ENCODE data around the gene KCTD15.

Gene KCTD15, protein sequence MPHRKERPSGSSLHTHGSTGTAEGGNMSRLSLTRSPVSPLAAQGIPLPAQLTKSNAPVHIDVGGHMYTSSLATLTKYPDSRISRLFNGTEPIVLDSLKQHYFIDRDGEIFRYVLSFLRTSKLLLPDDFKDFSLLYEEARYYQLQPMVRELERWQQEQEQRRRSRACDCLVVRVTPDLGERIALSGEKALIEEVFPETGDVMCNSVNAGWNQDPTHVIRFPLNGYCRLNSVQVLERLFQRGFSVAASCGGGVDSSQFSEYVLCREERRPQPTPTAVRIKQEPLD

DNA sequence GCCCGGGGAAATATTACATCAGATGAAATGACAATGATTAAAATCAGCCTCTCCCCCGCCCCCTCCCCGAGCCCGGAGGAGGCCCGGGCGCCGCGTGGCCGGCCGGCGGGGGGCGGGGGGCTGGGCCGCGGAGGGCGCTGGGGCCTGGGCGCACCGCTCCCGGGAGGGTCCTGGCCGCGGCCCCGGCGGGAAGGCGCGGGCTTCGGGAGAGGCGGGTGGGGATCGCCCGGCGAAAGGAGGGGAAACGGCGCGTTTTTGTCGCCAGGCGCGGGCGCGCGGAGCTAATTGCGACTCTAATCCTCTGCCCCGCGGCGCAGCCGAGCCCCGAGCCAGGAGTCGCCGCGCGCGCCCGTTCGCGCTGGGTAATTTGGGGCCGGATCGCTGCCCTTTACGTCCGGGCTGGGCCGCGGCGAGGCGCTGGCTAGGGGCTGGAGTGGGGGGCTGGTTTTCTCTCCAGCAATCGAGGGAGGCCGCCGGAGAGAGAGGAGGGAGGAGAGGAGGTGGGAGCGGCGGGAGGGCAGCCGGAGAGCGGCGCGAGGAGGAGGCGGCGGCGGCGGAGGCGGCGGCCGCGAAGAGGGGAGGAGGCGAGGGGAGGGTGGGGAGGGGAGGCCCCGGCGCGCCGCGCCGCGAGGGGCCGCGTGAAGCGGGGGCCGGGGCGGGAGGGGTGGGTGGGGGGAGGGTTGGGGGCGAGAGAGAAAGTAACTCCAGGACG lies at the start of gene KCTD15:
Gene KCTD15, plus strand, starts transcription at position 707 of the 712 bp plus-strand sequence. CDS start 3,585 bp downstream, outside the sequence.
- Mint-ChIP-seq H3K27ac (peak within 1 kb of the TSS; percentile 49), H3K36me3 (ENCODE audit: low read depth) (no peaks in the 10 kb centered on the region), H3K9me3 (no peaks in the 10 kb centered on the region), H3K4me3 (peak within 1 kb of the TSS; percentile 76), H3K4me1 (ENCODE audit: low read depth) (peaks cover 2% of the 10 kb centered on the region), H3K27me3 (ENCODE audit: low read depth) (peaks cover 29% of the 10 kb centered on the region)
- peak; percentile 13 for DNase-seq (ENCODE audit: low spot score)

DNA sequence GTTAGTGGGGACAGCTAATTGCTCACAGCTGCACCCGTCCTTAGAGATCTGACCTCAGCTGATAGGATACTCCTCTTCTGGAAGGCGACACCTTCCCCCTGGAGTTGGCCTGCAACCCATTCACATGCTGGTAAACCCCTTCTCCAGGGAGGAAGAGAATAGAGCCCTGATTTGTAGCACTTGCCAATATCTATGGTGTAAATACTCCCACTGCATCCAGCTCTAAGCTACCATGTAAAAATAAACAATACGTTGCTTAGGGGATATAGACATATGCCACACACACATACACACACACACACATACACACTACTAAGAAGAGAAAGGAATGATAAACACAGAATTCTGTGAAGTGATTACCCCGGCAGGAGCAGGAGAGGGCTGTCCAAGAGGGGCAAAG lies 49.4 kb upstream of the KCTD15 start:
- Mint-ChIP-seq H3K4me3 (no peak overlapping the region), H3K36me3 (ENCODE audit: low read depth) (no peaks in the 10 kb centered on the region), H3K9me3 (no peaks in the 10 kb centered on the region), H3K4me1 (ENCODE audit: low read depth) (no peaks in the 10 kb centered on the region), H3K27me3 (ENCODE audit: low read depth) (no peaks in the 10 kb centered on the region), H3K27ac (no peak overlapping the region)
- DNase-seq (ENCODE audit: low spot score) = no peak

DNA sequence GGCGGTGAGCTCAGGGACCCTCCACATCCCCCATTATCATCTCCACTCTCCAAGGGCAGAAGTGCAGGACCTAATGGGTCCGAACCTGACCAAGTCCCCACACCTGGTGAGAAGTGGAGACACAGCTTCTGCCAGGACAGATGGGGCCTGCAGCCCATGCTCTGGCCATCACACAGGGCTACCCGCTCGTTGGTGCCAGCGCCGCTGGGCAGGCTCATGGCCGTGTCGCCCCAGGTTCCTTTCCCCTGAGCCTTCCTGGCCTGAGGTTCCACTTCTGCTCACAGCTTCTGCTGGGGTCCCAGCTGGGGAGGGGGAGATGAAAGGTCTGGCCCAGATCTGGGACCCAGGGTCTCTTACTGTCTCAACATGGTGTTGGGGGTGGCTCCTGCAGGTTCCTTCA lies 48.4 kb upstream of the KCTD15 start:
- no peak overlapping the region for H3K27ac Mint-ChIP-seq
- H3K4me3 Mint-ChIP-seq = no peak overlapping the region
- no peaks in the 10 kb centered on the region for H3K27me3 Mint-ChIP-seq (ENCODE audit: low read depth)
- H3K4me1 Mint-ChIP-seq (ENCODE audit: low read depth) = no peaks in the 10 kb centered on the region
- no peaks in the 10 kb centered on the region for H3K9me3 Mint-ChIP-seq
- DNase-seq (ENCODE audit: low spot score) = no peak
- H3K36me3 Mint-ChIP-seq (ENCODE audit: low read depth) = no peaks in the 10 kb centered on the region

DNA sequence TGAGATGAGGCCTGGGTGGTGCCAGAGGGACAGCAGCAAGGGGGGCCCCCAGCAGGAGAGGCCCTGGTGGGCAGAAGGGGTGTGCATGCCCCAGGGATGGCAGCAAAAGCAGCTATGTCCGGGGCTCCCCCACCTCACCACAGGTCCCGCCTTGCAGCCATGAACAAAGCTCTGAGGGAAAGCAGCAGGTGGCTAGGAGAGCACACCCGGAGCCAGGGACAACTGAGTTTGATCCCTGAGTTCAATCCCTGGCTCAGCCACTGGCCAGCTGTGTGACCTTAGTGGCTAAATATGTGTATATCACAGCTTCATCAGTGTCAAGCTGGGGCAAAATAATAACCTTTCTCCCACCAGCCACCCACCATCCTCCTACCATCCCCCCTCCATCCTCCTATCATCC lies 47.7 kb upstream of the KCTD15 start:
- no peaks in the 10 kb centered on the region for H3K9me3 Mint-ChIP-seq
- H3K27ac Mint-ChIP-seq = no peak overlapping the region
- no peaks in the 10 kb centered on the region for H3K4me1 Mint-ChIP-seq (ENCODE audit: low read depth)
- no peaks in the 10 kb centered on the region for H3K36me3 Mint-ChIP-seq (ENCODE audit: low read depth)
- H3K4me3 Mint-ChIP-seq = no peak overlapping the region
- no peak for DNase-seq (ENCODE audit: low spot score)
- no peaks in the 10 kb centered on the region for H3K27me3 Mint-ChIP-seq (ENCODE audit: low read depth)

DNA sequence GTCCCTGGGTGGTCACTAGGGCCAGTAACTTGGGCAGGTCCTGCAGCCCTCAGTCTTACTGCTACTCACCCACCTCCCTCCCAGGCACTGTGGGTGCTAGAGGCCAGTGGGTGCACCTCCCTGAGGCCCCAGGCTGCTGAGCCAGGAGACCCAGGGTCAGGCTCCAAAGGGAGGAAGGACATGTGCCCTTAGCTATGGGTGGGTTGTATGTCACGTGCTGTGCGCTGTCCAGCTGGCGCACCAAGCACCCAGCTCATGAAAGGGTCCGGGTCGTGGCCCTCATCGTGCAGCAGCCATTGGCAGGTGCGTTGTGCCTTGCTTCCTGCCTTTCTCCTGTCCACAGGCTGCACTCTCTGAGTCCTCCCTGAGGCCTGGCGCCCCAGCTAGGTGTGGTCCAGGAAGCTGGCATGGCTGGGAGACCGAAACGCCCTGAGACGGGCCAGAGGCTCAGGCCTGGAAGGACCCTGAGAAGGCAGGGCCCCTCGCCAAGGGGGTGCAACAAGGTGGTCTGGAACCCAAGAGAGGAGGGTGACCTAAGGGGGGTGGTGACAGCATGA lies 47.0 kb upstream of the KCTD15 start:
- Mint-ChIP-seq H3K9me3 (no peaks in the 10 kb centered on the region), H3K27me3 (ENCODE audit: low read depth) (no peaks in the 10 kb centered on the region), H3K27ac (no peak overlapping the region), H3K4me3 (no peak overlapping the region), H3K4me1 (ENCODE audit: low read depth) (no peaks in the 10 kb centered on the region), H3K36me3 (ENCODE audit: low read depth) (no peaks in the 10 kb centered on the region)
- no peak for DNase-seq (ENCODE audit: low spot score)

DNA sequence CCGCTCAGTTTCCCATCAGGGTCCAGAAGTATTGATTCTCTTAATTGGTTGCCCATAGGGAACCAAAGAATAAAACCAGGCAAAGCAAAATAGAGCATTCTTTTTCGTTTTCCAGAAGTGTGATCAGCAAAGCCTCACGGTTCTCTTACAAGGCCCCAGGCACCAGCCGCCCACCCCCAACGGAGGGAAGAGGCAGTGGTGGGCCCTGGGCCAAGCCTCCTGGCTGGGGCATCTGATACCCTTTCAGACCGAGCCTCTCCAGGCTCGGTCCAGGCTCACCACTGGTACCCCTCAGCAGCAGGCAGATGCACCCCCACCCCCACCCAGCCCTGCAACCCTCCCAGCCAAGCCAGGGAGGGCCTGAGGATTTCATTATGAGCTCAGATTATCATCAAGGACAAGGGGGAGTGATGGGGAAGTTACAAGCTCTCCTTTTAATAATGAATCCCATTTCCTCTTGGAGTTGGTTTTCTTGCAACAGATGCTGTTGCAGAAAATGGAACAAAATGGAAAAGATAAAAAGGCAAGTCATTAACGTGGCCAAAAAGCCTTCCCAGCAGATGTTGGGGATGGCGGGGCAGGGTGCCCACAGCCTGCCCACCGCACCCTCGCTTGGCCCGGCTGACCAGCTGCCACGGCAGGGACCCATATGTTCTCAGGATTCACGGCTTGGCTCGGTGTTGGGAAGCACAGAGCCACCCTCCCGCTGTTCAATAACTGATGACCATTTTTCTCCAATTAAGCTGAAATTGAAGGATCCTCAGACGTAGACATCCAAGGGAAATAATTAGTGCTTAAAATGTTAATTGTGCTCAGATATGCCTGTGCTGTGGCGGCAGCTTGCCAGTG lies 45.9 kb upstream of the KCTD15 start:
- no peaks in the 10 kb centered on the region for H3K9me3 Mint-ChIP-seq
- no peak overlapping the region for H3K27ac Mint-ChIP-seq
- H3K4me1 Mint-ChIP-seq (ENCODE audit: low read depth) = no peaks in the 10 kb centered on the region
- no peaks in the 10 kb centered on the region for H3K27me3 Mint-ChIP-seq (ENCODE audit: low read depth)
- no peak overlapping the region for H3K4me3 Mint-ChIP-seq
- H3K36me3 Mint-ChIP-seq (ENCODE audit: low read depth) = no peaks in the 10 kb centered on the region
- no peak for DNase-seq (ENCODE audit: low spot score)

DNA sequence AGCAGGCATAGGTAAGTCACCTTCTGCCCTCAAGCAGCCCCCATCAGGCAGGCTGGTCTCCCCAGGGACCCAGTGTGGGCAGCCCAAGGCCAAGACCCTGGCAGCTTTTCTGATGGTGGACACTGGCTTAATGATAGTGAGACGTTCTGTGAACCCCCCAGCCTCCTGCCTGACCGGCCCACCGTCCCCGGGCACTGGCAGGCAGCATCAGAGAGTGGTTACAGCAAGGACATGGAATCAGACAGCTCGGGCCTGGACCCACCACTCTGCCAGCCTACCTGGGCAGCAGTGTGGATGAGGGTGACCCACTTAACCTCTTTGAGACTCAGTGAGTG lies 45.3 kb upstream of the KCTD15 start:
- Mint-ChIP-seq H3K27me3 (ENCODE audit: low read depth) (no peaks in the 10 kb centered on the region), H3K4me3 (no peak overlapping the region), H3K9me3 (no peaks in the 10 kb centered on the region), H3K4me1 (ENCODE audit: low read depth) (no peaks in the 10 kb centered on the region), H3K36me3 (ENCODE audit: low read depth) (no peaks in the 10 kb centered on the region), H3K27ac (no peak overlapping the region)
- no peak for DNase-seq (ENCODE audit: low spot score)

DNA sequence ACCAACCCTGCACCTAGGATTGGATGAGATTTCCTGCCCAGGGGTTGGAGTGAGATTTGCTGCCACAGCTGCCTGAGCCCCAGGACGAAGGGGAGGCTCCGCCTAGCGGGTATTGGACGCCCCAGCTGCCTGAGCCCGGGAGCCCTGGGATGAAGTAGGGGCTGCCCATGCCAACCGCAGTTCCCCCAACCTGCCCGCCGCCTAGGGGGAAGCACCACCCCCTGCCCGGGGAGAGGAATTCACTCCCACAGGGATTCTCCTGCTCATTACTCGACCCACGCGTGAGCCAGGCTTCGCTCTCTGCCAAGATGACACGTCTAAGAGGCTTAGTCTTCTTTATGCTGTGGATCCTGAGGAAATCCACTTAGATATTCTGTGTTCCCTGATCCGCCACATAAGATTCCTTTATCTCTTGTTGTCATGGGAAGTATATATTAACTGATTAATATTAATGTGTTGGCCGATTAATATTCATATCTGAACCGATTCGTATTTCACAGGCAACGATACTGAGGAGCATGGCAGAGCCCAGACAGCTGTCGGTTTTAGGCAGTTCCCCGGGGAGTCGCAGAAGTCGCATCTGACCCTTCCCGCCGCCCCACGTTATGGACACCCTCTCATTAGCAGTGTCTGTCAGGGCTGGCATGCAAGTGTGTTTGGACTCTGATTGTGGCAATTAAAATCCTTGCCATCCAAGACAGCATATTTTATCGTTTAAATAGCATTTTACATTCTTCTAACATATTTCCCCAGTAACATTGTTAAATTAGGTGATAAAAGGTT lies 44.5 kb upstream of the KCTD15 start:
- no peaks in the 10 kb centered on the region for H3K36me3 Mint-ChIP-seq (ENCODE audit: low read depth)
- no peak overlapping the region for H3K4me3 Mint-ChIP-seq
- no peaks in the 10 kb centered on the region for H3K4me1 Mint-ChIP-seq (ENCODE audit: low read depth)
- no peaks in the 10 kb centered on the region for H3K27me3 Mint-ChIP-seq (ENCODE audit: low read depth)
- H3K9me3 Mint-ChIP-seq = no peaks in the 10 kb centered on the region
- no peak overlapping the region for H3K27ac Mint-ChIP-seq
- DNase-seq (ENCODE audit: low spot score) = no peak

DNA sequence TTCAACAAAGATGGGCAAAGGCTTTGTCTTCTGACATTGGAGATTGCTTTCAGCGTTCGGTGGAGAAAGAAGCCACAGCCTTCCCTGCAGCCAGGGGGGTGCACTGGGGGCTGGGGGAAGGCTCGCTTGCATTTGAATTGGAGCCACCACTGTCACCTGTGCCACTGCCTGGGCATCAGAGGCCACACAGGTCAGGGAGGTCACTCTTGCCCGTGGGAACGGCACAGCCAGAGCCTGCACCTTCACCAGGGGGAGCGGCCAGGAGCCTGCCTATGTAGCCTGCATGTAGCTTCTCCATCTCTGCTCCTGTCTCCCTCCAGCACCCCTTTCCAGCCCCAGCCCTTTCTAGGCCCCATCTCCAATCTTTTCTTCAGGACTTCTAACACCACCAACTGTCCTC lies 43.7 kb upstream of the KCTD15 start:
- Mint-ChIP-seq H3K4me1 (ENCODE audit: low read depth) (no peaks in the 10 kb centered on the region), H3K27ac (no peak overlapping the region), H3K9me3 (no peaks in the 10 kb centered on the region), H3K27me3 (ENCODE audit: low read depth) (no peaks in the 10 kb centered on the region), H3K4me3 (no peak overlapping the region), H3K36me3 (ENCODE audit: low read depth) (no peaks in the 10 kb centered on the region)
- no peak for DNase-seq (ENCODE audit: low spot score)

DNA sequence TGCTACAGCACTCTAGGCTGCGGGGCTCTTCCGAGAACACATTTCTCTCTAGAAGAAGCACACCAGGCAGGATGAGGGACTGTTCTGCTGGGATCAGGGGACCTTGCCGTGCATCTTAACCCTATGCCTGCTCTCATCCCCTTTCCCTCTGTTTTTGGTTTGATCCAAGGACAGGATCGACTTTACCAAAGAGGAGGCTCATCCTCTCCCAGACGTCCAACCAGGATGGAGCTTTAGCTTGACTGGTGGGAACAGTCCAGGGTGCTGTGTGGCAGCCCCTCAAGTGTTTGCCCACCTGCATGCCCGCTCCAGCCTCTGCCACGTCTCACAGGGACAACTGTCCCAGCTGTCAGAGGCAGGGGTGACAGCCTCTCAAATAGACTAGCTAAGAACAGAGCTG lies 42.3 kb upstream of the KCTD15 start:
- DNase-seq (ENCODE audit: low spot score) = no peak
- H3K4me1 Mint-ChIP-seq (ENCODE audit: low read depth) = no peaks in the 10 kb centered on the region
- no peak overlapping the region for H3K27ac Mint-ChIP-seq
- no peaks in the 10 kb centered on the region for H3K27me3 Mint-ChIP-seq (ENCODE audit: low read depth)
- H3K4me3 Mint-ChIP-seq = no peak overlapping the region
- no peaks in the 10 kb centered on the region for H3K9me3 Mint-ChIP-seq
- no peaks in the 10 kb centered on the region for H3K36me3 Mint-ChIP-seq (ENCODE audit: low read depth)

DNA sequence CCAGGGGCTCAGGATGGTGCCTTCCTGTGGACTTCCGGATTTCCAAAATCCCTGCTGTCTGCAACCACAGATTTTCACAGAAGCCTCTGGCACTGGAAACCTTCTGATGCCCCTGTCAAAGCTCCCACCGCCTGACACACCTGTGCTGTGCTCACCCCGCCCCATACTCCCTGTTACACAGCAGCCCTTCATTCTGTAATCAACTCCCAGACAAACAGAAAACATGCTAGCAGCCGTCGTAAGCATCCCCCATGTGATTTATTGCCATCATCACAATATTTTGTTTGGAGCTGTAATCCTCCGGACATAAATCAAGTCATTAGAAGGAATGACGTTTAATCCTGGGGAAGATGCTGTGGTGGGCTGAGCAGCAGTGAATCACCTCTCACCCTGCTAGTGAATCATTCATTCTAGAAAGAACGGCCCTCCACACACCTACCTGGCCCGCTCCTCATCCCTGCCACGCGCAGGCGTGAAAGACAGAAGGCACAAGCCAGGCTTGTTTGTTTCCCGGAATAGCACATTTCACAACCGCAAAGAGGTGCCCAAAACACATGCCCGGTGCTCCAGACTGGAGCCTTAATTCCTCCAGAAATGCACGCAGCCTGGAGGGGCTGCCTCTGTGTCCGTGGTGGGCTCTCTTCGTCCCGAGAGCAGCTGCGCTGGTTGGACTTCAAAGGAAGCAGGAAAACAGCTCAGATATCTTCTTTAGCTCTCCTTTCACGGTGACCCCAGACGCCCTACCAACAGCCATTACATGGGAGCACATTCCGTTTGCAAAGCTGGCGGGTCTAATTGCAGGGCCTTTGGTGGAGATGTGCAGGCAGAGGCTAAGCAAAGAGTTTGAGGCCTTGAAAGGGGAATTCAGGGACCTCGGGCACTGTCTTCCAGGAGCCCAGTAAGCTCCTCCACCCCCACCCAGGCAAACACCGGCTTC lies 41.3 kb upstream of the KCTD15 start:
- Mint-ChIP-seq H3K4me1 (ENCODE audit: low read depth) (no peaks in the 10 kb centered on the region), H3K27ac (no peak overlapping the region), H3K27me3 (ENCODE audit: low read depth) (no peaks in the 10 kb centered on the region), H3K36me3 (ENCODE audit: low read depth) (no peaks in the 10 kb centered on the region), H3K4me3 (no peak overlapping the region), H3K9me3 (no peaks in the 10 kb centered on the region)
- DNase-seq (ENCODE audit: low spot score) = no peak

DNA sequence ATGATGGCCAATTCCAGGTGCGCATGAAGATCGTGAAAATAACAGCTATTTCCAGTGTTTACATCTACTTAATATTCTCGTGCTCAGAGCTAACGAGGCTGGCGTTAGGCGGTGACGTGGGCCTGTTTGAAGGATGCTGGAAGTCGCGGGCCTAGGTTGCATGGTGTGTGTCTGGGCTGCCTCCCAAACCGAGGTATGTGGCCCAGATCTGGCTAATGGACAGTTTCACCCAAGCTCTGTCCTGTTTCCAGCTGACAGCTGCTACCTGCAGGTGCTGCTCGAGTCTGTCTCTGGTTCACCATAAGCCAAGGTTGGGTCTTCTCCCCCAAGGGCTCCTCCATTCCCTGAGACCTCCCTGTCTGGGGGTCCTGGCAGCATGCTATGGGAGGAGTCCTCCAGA lies 40.5 kb upstream of the KCTD15 start:
- H3K4me3 Mint-ChIP-seq = no peak overlapping the region
- no peak for DNase-seq (ENCODE audit: low spot score)
- no peaks in the 10 kb centered on the region for H3K27me3 Mint-ChIP-seq (ENCODE audit: low read depth)

More for the DNA sequence above, 40.5 kb upstream of the KCTD15 start:
- Mint-ChIP-seq H3K9me3 (no peaks in the 10 kb centered on the region), H3K36me3 (ENCODE audit: low read depth) (no peaks in the 10 kb centered on the region), H3K4me1 (ENCODE audit: low read depth) (no peaks in the 10 kb centered on the region), H3K27ac (no peak overlapping the region)
